ENCODE data around the gene PNRC2. TPM values are rescaled to one million over a fixed set of nuclear protein-coding genes. Genes with fewer than 3 reads are reported as not detected.

PNRC2 gene
- total RNA-seq, 4 donors from 2014 or later, result 77.9 to 157 (median 104) TPM

- DNase-seq, result no peak
- H3K9me3 ChIP-seq, result no peaks in the 10 kb centered on the region
- no peak for TF ChIP-seq CTCF (IDR thresholded peaks at IDR 0.05)
- no peak for TF ChIP-seq POLR2A (IDR thresholded peaks at IDR 0.05)
These were observed 44.7 kb upstream of the PNRC2 start for GRCh38 chr1:23914921-23915320.

GRCh38 chr1:23915466-23915865 lies 44.2 kb upstream of the PNRC2 start:
- DNase-seq, result no peak
- H3K27ac ChIP-seq, result peak overlapping the region in 1 of 4 donors; percentile 83
- TF ChIP-seq POLR2A (IDR thresholded peaks at IDR 0.05), result no peak
- TF ChIP-seq CTCF (IDR thresholded peaks at IDR 0.05), result no peak

More at GRCh38 chr1:23914921-23915320, 44.7 kb upstream of the PNRC2 start:
- no peaks in the 10 kb centered on the region for H3K36me3 ChIP-seq
- peak overlapping the region in 1 of 4 donors; percentile 83 for H3K27ac ChIP-seq
- no peaks in the 10 kb centered on the region for H3K27me3 ChIP-seq
- H3K4me3 ChIP-seq, result no peak overlapping the region
- peaks cover 0 to 19% (median 3%) of the 10 kb centered on the region in 4 donors for H3K4me1 ChIP-seq

GRCh38 chr1:23916209-23917131 lies 43.2 kb upstream of the PNRC2 start:
- Histone ChIP-seq H3K27me3 (no peaks in the 10 kb centered on the region), H3K36me3 (no peaks in the 10 kb centered on the region), H3K4me3 (no peak overlapping the region), H3K4me1 (peaks cover 0 to 19% (median 7%) of the 10 kb centered on the region in 4 donors), H3K27ac (peak overlapping the region in 3 of 4 donors; percentile 1 to 59 (median 10)), H3K9me3 (no peaks in the 10 kb centered on the region)
- DNase-seq, result peak; percentile 72 to 89 (median 80)
- TF ChIP-seq POLR2A (IDR thresholded peaks at IDR 0.05) (no peak), CTCF (IDR thresholded peaks at IDR 0.05) (peak; percentile 31 to 84 (median 67))

More at GRCh38 chr1:23915466-23915865, 44.2 kb upstream of the PNRC2 start:
- Histone ChIP-seq H3K4me1 (peaks cover 0 to 19% (median 5%) of the 10 kb centered on the region in 4 donors), H3K4me3 (no peak overlapping the region), H3K36me3 (no peaks in the 10 kb centered on the region), H3K9me3 (no peaks in the 10 kb centered on the region), H3K27me3 (no peaks in the 10 kb centered on the region)

GRCh38 chr1:23922321-23922943 lies 37.2 kb upstream of the PNRC2 start:
- Histone ChIP-seq H3K27me3 (no peaks in the 10 kb centered on the region), H3K36me3 (no peaks in the 10 kb centered on the region), H3K4me3 (no peak overlapping the region), H3K9me3 (no peaks in the 10 kb centered on the region), H3K4me1 (peaks cover 0 to 9% (median 0%) of the 10 kb centered on the region in 4 donors), H3K27ac (no peak overlapping the region)
- DNase-seq, result no peak
- TF ChIP-seq POLR2A (IDR thresholded peaks at IDR 0.05) (no peak), CTCF (IDR thresholded peaks at IDR 0.05) (no peak)

- Histone ChIP-seq H3K36me3 (no peaks in the 10 kb centered on the region), H3K27me3 (no peaks in the 10 kb centered on the region), H3K4me3 (no peak overlapping the region), H3K27ac (no peak overlapping the region), H3K4me1 (peaks cover 0 to 9% (median 0%) of the 10 kb centered on the region in 4 donors), H3K9me3 (no peaks in the 10 kb centered on the region)
- TF ChIP-seq CTCF (IDR thresholded peaks at IDR 0.05) (no peak), POLR2A (IDR thresholded peaks at IDR 0.05) (no peak)
- DNase-seq, result no peak
These were observed 35.8 kb upstream of the PNRC2 start for GRCh38 chr1:23923592-23924499.

Data from Peyer's patch (tissue), 4 donors.